ENCODE measurements around the gene TMEM43. TPM values are rescaled to one million over a fixed set of nuclear protein-coding genes. Genes with fewer than 3 reads are reported as not detected.

TMEM43 gene
- total RNA-seq, 1 donor from 2014 or later: 38.0 TPM

GRCh38 chr3:14170531-14171159 lies 45.8 kb downstream of the TMEM43 start:
- intact Hi-C loops (cut with micrococcal nuclease): loop anchor here (10.0 kb wide), 1 partner anchor 264 kb away; no protein-coding TSS in a partner anchor

- intact Hi-C loops (cut with micrococcal nuclease): loop anchor here (10.0 kb wide), 1 partner anchor 262 kb away; no protein-coding TSS in a partner anchor
These were observed 47.6 kb downstream of the TMEM43 start for GRCh38 chr3:14172496-14172895.

GRCh38 chr3:14174483-14174882 lies 49.6 kb downstream of the TMEM43 start:
- intact Hi-C loops (cut with micrococcal nuclease): loop anchor here (10.0 kb wide), 1 partner anchor 260 kb away; no protein-coding TSS in a partner anchor

GRCh38 chr3:14175383-14176037 lies 50.7 kb downstream of the TMEM43 start:
- intact Hi-C loops (cut with micrococcal nuclease): loop anchor here (10.0 kb wide), 1 partner anchor 259 kb away; no protein-coding TSS in a partner anchor

- intact Hi-C loops (cut with micrococcal nuclease): loop anchor here (1.0 to 10.0 kb wide), 8 partner anchors 33 to 1423 kb away; partner anchors contain the start of genes BTD, HACL1, HDAC11 and NR2C2
These were observed 52.9 kb downstream of the TMEM43 start for GRCh38 chr3:14177580-14178246.

GRCh38 chr3:14178247-14179113 lies 53.6 kb downstream of the TMEM43 start, which contains the start of the genes LSM3 and XPC:
Gene LSM3 (plus strand): TSS chr3:14178817. CDS start chr3:14178861, 44 bp downstream.
Gene XPC (minus strand): TSS chr3:14178601. CDS start chr3:14178568, 33 bp downstream.
- intact Hi-C loops (cut with micrococcal nuclease): loop anchor here (1.0 to 10.0 kb wide), 8 partner anchors 34 to 1422 kb away; partner anchors contain the start of genes BTD, HACL1, HDAC11 and NR2C2

- intact Hi-C loops (cut with micrococcal nuclease): loop anchor here (2.0 to 10.0 kb wide), 2 partner anchors 256 to 1422 kb away; partner anchors contain the start of genes BTD and HACL1
These were observed 54.2 kb downstream of the TMEM43 start for GRCh38 chr3:14179114-14179465.

- intact Hi-C loops (cut with micrococcal nuclease): loop anchor here (2.0 to 10.0 kb wide), 2 partner anchors 255 to 1421 kb away; partner anchors contain the start of genes BTD and HACL1
These were observed 54.9 kb downstream of the TMEM43 start for GRCh38 chr3:14179795-14180194.

GRCh38 chr3:14181253-14181652 lies 56.4 kb downstream of the TMEM43 start:
- intact Hi-C loops (cut with micrococcal nuclease): no loop called here

GRCh38 chr3:14183015-14183577 lies 58.2 kb downstream of the TMEM43 start:
- intact Hi-C loops (cut with micrococcal nuclease): no loop called here

GRCh38 chr3:14186854-14187458 lies 62.1 kb downstream of the TMEM43 start:
- intact Hi-C loops (cut with micrococcal nuclease): no loop called here

- intact Hi-C loops (cut with micrococcal nuclease): no loop called here
These were observed 63.3 kb downstream of the TMEM43 start for GRCh38 chr3:14188041-14188754.

Other genes starting within 250 kb of the TMEM43 start
- 0.11 TPM in 1 of 2 replicates, not detected in the other for gene WNT7A, start 245.0 kb upstream of the TMEM43 start, total RNA-seq
- gene CHCHD4, start 182 bp upstream of the TMEM43 start, total RNA-seq: 17.8 and 19.7 TPM in 2 replicates
- 36.7 and 37.6 TPM in 2 replicates for gene XPC, start 53.5 kb downstream of the TMEM43 start, total RNA-seq
- gene LSM3, start 53.8 kb downstream of the TMEM43 start, total RNA-seq: 15.5 and 15.6 TPM in 2 replicates